PC-3 (cell line): Measurements from ENCODE around the gene CHMP2A. TPM values are rescaled to one million over a fixed set of nuclear protein-coding genes. Genes with fewer than 3 reads are reported as not detected.
A peak's percentile ranks its signal among the peaks of the same experiment; 100 is the strongest.

ENCODE experiments used
- ATAC-seq: fragments of 200-7000 bp; cut with Tn5 transposase; 2 replicates; pipeline ENCODE4 v1.9.1; 2020; ENCODE audit warnings: mild to moderate bottlenecking, moderate library complexity
- BruUV-seq: library from RNA; stranded (reverse); fragments of 400-500 nt; replicated peaks from 2 replicates; lab custom pipeline; 2021; lab: Mats Ljungman, UMichigan
- CTCF ChIA-PET: fragments of 300-600 bp; sonication (Branson Sonifier 250); formaldehyde crosslinking; loops from one replicate; lab custom pipeline; 2022; ENCODE audit warnings: antibody characterized with exemption; lab: Charles Lee
- POLR2A ChIA-PET: fragments of 300-600 bp; sonication (Branson Sonifier 250); formaldehyde crosslinking; loops from one replicate; lab custom pipeline; 2022; ENCODE audit warnings: antibody characterized with exemption; ENCODE audit not compliant: unreplicated experiment; lab: Charles Lee
- DNase-seq: peaks from one replicate; pipeline ENCODE4 v3.0.0-alpha.2; 2015
- H2AFZ ChIP-seq: fragments of 300-600 bp; sonication (generic); 2 replicates; pipeline ENCODE4 v1.6.0; 2016; ENCODE audit warnings: antibody characterized with exemption, low read length
- H3F3A ChIP-seq: fragments of 300-600 bp; sonication (generic); one replicate; pipeline ENCODE4 v1.6.0; 2017; ENCODE audit warnings: antibody characterized with exemption, low read length, control low read depth, mild to moderate bottlenecking; ENCODE audit not compliant: unreplicated experiment
- H3K27ac ChIP-seq: fragments of 300-600 bp; sonication (generic); 2 replicates; pipeline ENCODE4 v1.5.1; 2016; ENCODE audit warnings: mild to moderate bottlenecking, low read length
- H3K27me3 ChIP-seq: fragments of 300-600 bp; sonication (generic); 2 replicates; pipeline ENCODE4 v1.6.1; 2016; ENCODE audit warnings: low read length, mixed read lengths
- H3K36me3 ChIP-seq: fragments of 300-600 bp; sonication (generic); 2 replicates; pipeline ENCODE4 v1.6.1; 2016; ENCODE audit warnings: low read depth, mixed run types, low read length, mixed read lengths
- H3K4me1 ChIP-seq: fragments of 300-600 bp; sonication (generic); 2 replicates; pipeline ENCODE4 v1.5.1; 2016; ENCODE audit warnings: low read length; ENCODE audit not compliant: insufficient read depth
- H3K4me2 ChIP-seq: fragments of 300-600 bp; sonication (generic); 2 replicates; pipeline ENCODE4 v1.6.0; 2016; ENCODE audit warnings: low read length
- H3K4me3 ChIP-seq: fragments of 300-600 bp; sonication (generic); 2 replicates; pipeline ENCODE4 v1.5.1; 2016; ENCODE audit warnings: mild to moderate bottlenecking, low read length, mixed read lengths
- H3K79me2 ChIP-seq: fragments of 300-600 bp; sonication (generic); 2 replicates; pipeline ENCODE4 v1.6.1; 2017; ENCODE audit warnings: low read length, mixed read lengths
- H3K9ac ChIP-seq: fragments of 300-600 bp; sonication (generic); 2 replicates; pipeline ENCODE4 v1.6.0; 2016; ENCODE audit warnings: mild to moderate bottlenecking, low read length
- H3K9me2 ChIP-seq: fragments of 300-600 bp; sonication (generic); replicated peaks from 2 replicates; pipeline ENCODE4 v1.6.1; 2016; ENCODE audit warnings: mixed run types, low read length, mixed read lengths
- H3K9me3 ChIP-seq: fragments of 300-600 bp; sonication (generic); 2 replicates; pipeline ENCODE4 v1.6.1; 2016; ENCODE audit warnings: low read length, mixed read lengths
- H4K20me1 ChIP-seq: fragments of 300-600 bp; sonication (generic); 2 replicates; pipeline ENCODE4 v1.6.1; 2016; ENCODE audit warnings: low read length, mixed read lengths
- CTCF ChIP-seq: fragments of 300-600 bp; sonication (generic); conservative IDR thresholded peaks from 2 replicates; pipeline ENCODE4 v1.5.1; 2017; ENCODE audit warnings: antibody characterized with exemption, low read depth, mild to moderate bottlenecking, low read length
- EZH2 ChIP-seq: fragments of 300-600 bp; sonication (generic); IDR thresholded peaks from one replicate; pipeline ENCODE4 v1.6.1; 2017; ENCODE audit warnings: antibody characterized with exemption, mild to moderate bottlenecking, low read length; ENCODE audit not compliant: unreplicated experiment
- EZH2phosphoT487 ChIP-seq: fragments of 300-600 bp; sonication (generic); IDR thresholded peaks from 2 replicates; pipeline ENCODE4 v1.6.1; 2018; ENCODE audit warnings: mild to moderate bottlenecking, antibody characterized with exemption, low read length, borderline replicate concordance
- intact Hi-C: fragments of 100-400 bp; cut with micrococcal nuclease; formaldehyde crosslinking; loops from 2 replicates; pipeline ENCODE4 v1.9.0; 2023
- total RNA-seq: library from RNA; depleted of rRNA; stranded (reverse); fragments of >200 nt; gene quantifications from 2 replicates; pipeline ENCODE4 v1.2.3, GENCODE V29; 2014

CHMP2A gene
- total RNA-seq, 1 experiment from 2014 or later: 220 TPM

- Histone ChIP-seq H3K27ac (no peak within 1 kb of the TSS), H3K4me3 (no peak within 1 kb of the TSS)
- BruUV-seq: no TSS peak
Observed at GRCh38 chr19:58511353-58512208, 43.3 kb downstream of the CHMP2A start, which contains the start of gene SLC27A5. TSS of gene SLC27A5 (minus strand) at chr19:58511992. CDS start at chr19:58511955, 37 bp downstream.

GRCh38 chr19:58510084-58510862 is 44.6 kb downstream of the CHMP2A start:
- DNase-seq: no peak
- no TSS peak for BruUV-seq
- Histone ChIP-seq H3K4me3 (no peak overlapping the region), H3K9me2 (no peaks in the 10 kb centered on the region), H4K20me1 (no peaks in the 10 kb centered on the region), H3K9ac (no peak overlapping the region), H2AFZ (no peak overlapping the region), H3K4me1 (peaks cover 4% of the 10 kb centered on the region; the same call in 1 of the 2 replicates), H3K27ac (no peak overlapping the region), H3K9me3 (no peaks in the 10 kb centered on the region), H3K4me2 (no peak overlapping the region), H3K36me3 (peaks cover 3% of the 10 kb centered on the region; the same call in 1 of the 2 replicates), H3K27me3 (no peaks in the 10 kb centered on the region), H3F3A (no peaks in the 10 kb centered on the region), H3K79me2 (peaks cover 7% of the 10 kb centered on the region)
- intact Hi-C loops: no loop called here
- POLR2A ChIA-PET: no interaction called here
- no peak for ATAC-seq
- no peak for TF ChIP-seq CTCF
- no peak for TF ChIP-seq EZH2phosphoT487
- TF ChIP-seq EZH2: no peak
- CTCF ChIA-PET: no interaction called here

More at GRCh38 chr19:58511353-58512208, 43.3 kb downstream of the CHMP2A start, which contains the start of gene SLC27A5:
- Histone ChIP-seq H3K9ac (no peak within 1 kb of the TSS), H3K9me3 (no peaks in the 10 kb centered on the region), H3K9me2 (no peaks in the 10 kb centered on the region), H3K27me3 (no peaks in the 10 kb centered on the region), H3K79me2 (peaks cover 16% of the 10 kb centered on the region), H3K4me1 (peaks cover 4% of the 10 kb centered on the region; the same call in 1 of the 2 replicates), H4K20me1 (no peaks in the 10 kb centered on the region), H3K4me2 (no peak within 1 kb of the TSS), H3K36me3 (peaks cover 10% of the 10 kb centered on the region; the same call in 1 of the 2 replicates), H2AFZ (no peak within 1 kb of the TSS), H3F3A (no peaks in the 10 kb centered on the region)
- ChIA-PET POLR2A (no interaction called here), CTCF (no interaction called here)
- intact Hi-C loops: no loop called here
- 0 out of 2 replicates have a peak, but pooled peaks have one; percentile 9 for ATAC-seq
- no peak for TF ChIP-seq EZH2phosphoT487
- no peak for TF ChIP-seq CTCF
- no peak for TF ChIP-seq EZH2
- no peak for DNase-seq
